ENCODE data around the gene LGALS9. TPM values are rescaled to one million over a fixed set of nuclear protein-coding genes. Genes with fewer than 3 reads are reported as not detected.

LGALS9 gene
- total and polyA plus RNA-seq, 2 experiments from 2014 or later = 0.48 to 0.73 TPM

DNA sequence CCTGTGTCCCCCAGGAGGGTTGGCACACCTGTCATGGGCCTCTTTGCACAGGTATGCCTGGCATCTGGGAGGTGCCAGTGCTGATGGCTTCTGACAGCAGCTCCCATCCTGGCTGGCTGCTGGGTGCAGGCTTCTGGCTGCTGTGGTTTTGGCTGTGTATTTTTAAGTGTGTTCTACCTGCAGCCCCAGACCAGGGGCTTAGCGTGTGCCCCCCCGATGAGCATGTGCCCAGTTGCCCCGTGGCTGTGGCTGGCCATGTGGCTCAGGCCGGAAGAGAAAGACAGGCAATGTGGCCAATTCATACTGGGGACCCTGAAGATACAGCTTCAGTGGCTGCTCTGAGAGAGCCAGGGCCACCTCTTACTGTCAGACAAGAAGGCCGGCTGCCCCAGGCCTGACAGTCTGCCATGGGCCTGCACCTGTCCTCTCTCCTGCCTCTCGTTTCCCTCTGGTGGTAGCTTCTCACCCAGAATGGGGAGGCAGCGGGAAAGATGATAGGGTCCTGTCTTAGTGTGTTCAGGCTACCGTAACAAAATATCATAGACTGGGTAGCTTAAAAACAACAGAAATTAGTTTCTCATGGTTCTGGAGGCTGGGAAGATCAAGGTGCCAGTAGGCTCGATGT lies 37.6 kb upstream of the LGALS9 start:
- H3K9me2 ChIP-seq (ENCODE audit: insufficient read depth) = no peaks in the 10 kb centered on the region
- no peaks in the 10 kb centered on the region for H3K27me3 ChIP-seq (ENCODE audit: insufficient read depth)
- TF ChIP-seq CTCF (conservative IDR thresholded peaks at IDR 0.05; ENCODE audit: low read depth in 2 of 2) = peak in 1 of 2 experiments; percentile 28; a peak in 2 of 4 replicates
- TF ChIP-seq ZNF462 (CRISPR knock-in tag; IDR thresholded peaks at IDR 0.05) = no peak
- H2AFZ ChIP-seq = no peak overlapping the region
- no peaks in the 10 kb centered on the region for H4K20me1 ChIP-seq (replicated peaks; ENCODE audit: insufficient read depth)
- Mint-ChIP-seq H3K36me3 (ENCODE audit: low read depth) (peaks cover 8% of the 10 kb centered on the region; the same call in 1 of the 3 replicates), H3K9me3 (no peaks in the 10 kb centered on the region; the same call in 2 of the 3 replicates), H3K4me1 (peaks cover 14% of the 10 kb centered on the region), H3K4me3 (no peak overlapping the region), H3K27ac (no peak overlapping the region), H3K27me3 (ENCODE audit: insufficient read depth, low read depth, poor library complexity) (peaks cover 5% of the 10 kb centered on the region)
- ATAC-seq (peak; percentile 30; the same call in 1 of the 3 replicates), DNase-seq (ENCODE audit: low spot score) (no peak)
- no peak overlapping the region for H3K4me2 ChIP-seq
- H3F3A ChIP-seq (replicated peaks; ENCODE audit: low read depth) = no peaks in the 10 kb centered on the region
- H3K36me3 ChIP-seq (ENCODE audit: insufficient read depth) = 0 out of 2 replicates have a peak, but pooled peaks cover 5% of the 10 kb centered on the region
- H3K4me1 ChIP-seq (ENCODE audit: insufficient read depth) = no peaks in the 10 kb centered on the region; the same call in 1 of the 2 replicates
- no peak overlapping the region for H3K27ac ChIP-seq (ENCODE audit: low read depth)
- no peaks in the 10 kb centered on the region for H3K79me2 ChIP-seq (replicated peaks; ENCODE audit: insufficient read depth)
- no peak overlapping the region for H3K4me3 ChIP-seq
